ENCODE data around the gene ASAP2.

- no peak for TF ChIP-seq CTCF (IDR thresholded peaks at IDR 0.05)
- no peak for TF ChIP-seq POLR2AphosphoS5 (IDR thresholded peaks at IDR 0.05)
Observed at GRCh38 chr2:9355270-9355669, 148.7 kb downstream of the ASAP2 start.

Measured in suprapubic skin (tissue), 3 donors.